GM12878 (cell line): ENCODE data around the gene SLF1. TPM values are rescaled to one million over a fixed set of nuclear protein-coding genes. Genes with fewer than 3 reads are reported as not detected.

Source experiments
- ATAC-seq: fragments of 200-7000 bp; cut with Tn5 transposase; 3 replicates; pipeline ENCODE4 v1.9.1; 2020; ENCODE audit warnings: mild to moderate bottlenecking, moderate library complexity
- BruUV-seq: library from RNA; stranded (reverse); fragments of 400-500 nt; replicated peaks from 2 replicates; lab custom pipeline; 2021; lab: Mats Ljungman, UMichigan
- CTCF ChIA-PET: fragments of 300-600 bp; sonication (Branson Sonifier 250); formaldehyde crosslinking; extraction: SDS; loops from one replicate; lab custom pipeline; 2021; ENCODE audit warnings: inconsistent platforms; lab: Yijun Ruan, JAX
- POLR2A ChIA-PET: fragments of 350-600 bp; formaldehyde crosslinking; extraction: SDS; loops from one replicate; lab custom pipeline; 2021; ENCODE audit warnings: inconsistent platforms; lab: Charles Lee
- RAD21 ChIA-PET: fragments of 300-600 bp; sonication (Branson Sonifier 250); formaldehyde crosslinking; loops from one replicate; lab custom pipeline; 2023; ENCODE audit warnings: antibody characterized with exemption; ENCODE audit not compliant: unreplicated experiment; lab: Charles Lee
- SMC1A ChIA-PET: fragments of 300-600 bp; sonication (Branson Sonifier 250); formaldehyde crosslinking; loops from one replicate; lab custom pipeline; 2023; ENCODE audit not compliant: unreplicated experiment, uncharacterized antibody; lab: Charles Lee
- DNase-seq: peaks from one replicate; pipeline ENCODE4 v3.0.0-alpha.2; 2011; ENCODE audit warnings: low read depth, low spot score
- FAIRE-seq: peaks from 3 replicates; lab custom pipeline; 2011; peaks lifted over from hg19 to GRCh38; lab: Jason Lieb, UNC
- H2AFZ ChIP-seq: 2 replicates; pipeline ENCODE4 v1.6.0; 2011; ENCODE audit warnings: low read depth, low read length, control low read depth; ENCODE audit not compliant: control insufficient read depth
- H3K27ac ChIP-seq: 2 replicates; pipeline ENCODE4 v1.5.1; 2011; ENCODE audit warnings: control low read depth; ENCODE audit not compliant: control insufficient read depth, insufficient read depth
- H3K27me3 ChIP-seq, 2 experiments: replicated peaks in 1 of 2; 2 replicates each; pipeline versions ENCODE4 v1.6.0 to v1.6.1; 2011; ENCODE audit warnings: low read length in 1 of 2; ENCODE audit not compliant: control insufficient read depth in 2 of 2, insufficient read depth in 2 of 2
- H3K36me3 ChIP-seq, 2 experiments: 2 replicates each; pipeline ENCODE4 v1.5.1; 2011; ENCODE audit warnings: low read length in 1 of 2; ENCODE audit not compliant: control insufficient read depth in 2 of 2, insufficient read depth in 2 of 2
- H3K4me1 ChIP-seq: 2 replicates; pipeline ENCODE4 v1.6.1; 2011; ENCODE audit warnings: mild to moderate bottlenecking, low read length, moderate library complexity, mixed read lengths; ENCODE audit not compliant: control insufficient read depth, insufficient read depth
- H3K4me2 ChIP-seq: 2 replicates; pipeline ENCODE4 v1.6.0; 2011; ENCODE audit warnings: control low read depth; ENCODE audit not compliant: control insufficient read depth, insufficient read depth
- H3K4me3 ChIP-seq: fragments of 200-600 bp; sonication (generic); 2 replicates; pipeline ENCODE4 v1.5.1; 2016
- H3K79me2 ChIP-seq: 2 replicates; pipeline ENCODE4 v1.6.0; 2011; ENCODE audit warnings: low read length; ENCODE audit not compliant: control insufficient read depth, insufficient read depth
- H3K9ac ChIP-seq: 2 replicates; pipeline ENCODE4 v1.8.0; 2011; ENCODE audit warnings: low read length, control low read depth, mixed read lengths; ENCODE audit not compliant: control insufficient read depth, insufficient read depth
- H3K9me3 ChIP-seq: replicated peaks from 3 replicates; pipeline ENCODE4 v1.5.1; 2011; ENCODE audit warnings: mild to moderate bottlenecking, low read length; ENCODE audit not compliant: control insufficient read depth, insufficient read depth
- H4K20me1 ChIP-seq: 2 replicates; pipeline ENCODE4 v1.6.0; 2011; ENCODE audit not compliant: control insufficient read depth, insufficient read depth
- CHD1 ChIP-seq: IDR thresholded peaks from 2 replicates; pipeline ENCODE4 v1.6.1; 2012; ENCODE audit warnings: low read depth, low read length, improper control_type of control experiment
- CREB1 ChIP-seq: IDR thresholded peaks from 2 replicates; pipeline ENCODE4 v1.6.1; 2012; ENCODE audit warnings: low read depth, mild to moderate bottlenecking, inconsistent platforms
- E2F4 ChIP-seq: IDR thresholded peaks from 2 replicates; pipeline ENCODE4 v1.6.1; 2012; ENCODE audit warnings: low read depth, low read length, improper control_type of control experiment
- EP300 ChIP-seq, 2 experiments: fragments of 150-350 bp in 1 of 2; IDR thresholded peaks; 2 replicates each; pipeline ENCODE4 v1.6.1; 2011 to 2012; ENCODE audit warnings: low read depth in 2 of 2, low read length in 2 of 2, borderline replicate concordance in 1 of 2, improper control_type of control experiment in 1 of 2, inconsistent platforms in 1 of 2; ENCODE audit not compliant: control insufficient read depth in 1 of 2
- ESRRA ChIP-seq: IDR thresholded peaks from 2 replicates; pipeline ENCODE4 v1.6.1; 2012; ENCODE audit warnings: mild to moderate bottlenecking, low read length, improper control_type of control experiment
- HSF1 ChIP-seq: fragments of 150-350 bp; IDR thresholded peaks from 2 replicates; pipeline ENCODE4 v1.6.1; 2014; ENCODE audit warnings: mild to moderate bottlenecking, low read depth, low read length
- JUND ChIP-seq: IDR thresholded peaks from 2 replicates; pipeline ENCODE4 v1.6.1; 2012; ENCODE audit warnings: low read depth, mild to moderate bottlenecking, low read length, improper control_type of control experiment, moderate library complexity
- MEF2A ChIP-seq: IDR thresholded peaks from 2 replicates; pipeline ENCODE4 v1.6.1; 2011; ENCODE audit warnings: low read depth, mild to moderate bottlenecking, low read length, moderate library complexity; ENCODE audit not compliant: insufficient read depth
- MYC ChIP-seq: IDR thresholded peaks from 2 replicates; pipeline ENCODE4 v1.6.1; 2011; ENCODE audit warnings: mild to moderate bottlenecking, low read length, moderate library complexity, inconsistent platforms; ENCODE audit not compliant: insufficient read depth, insufficient replicate concordance, insufficient read length, severe bottlenecking
- NFXL1 ChIP-seq: fragments of 450-650 bp; IDR thresholded peaks from 2 replicates; pipeline ENCODE4 v1.6.1; 2017; ENCODE audit warnings: antibody characterized with exemption, mild to moderate bottlenecking, borderline replicate concordance
- NFYB ChIP-seq: IDR thresholded peaks from 2 replicates; pipeline ENCODE4 v1.6.1; 2011; ENCODE audit warnings: low read depth, mild to moderate bottlenecking, low read length, improper control_type of control experiment, moderate library complexity; ENCODE audit not compliant: insufficient read depth
- PAX5 ChIP-seq: IDR thresholded peaks from 2 replicates; pipeline ENCODE4 v1.6.1; 2011; ENCODE audit warnings: low read depth, low read length, borderline replicate concordance
- SMAD1 ChIP-seq: fragments of 450-650 bp; IDR thresholded peaks from 2 replicates; pipeline ENCODE4 v1.6.1; 2018; ENCODE audit warnings: mild to moderate bottlenecking, low read depth; ENCODE audit not compliant: partially characterized antibody
- SMAD5 ChIP-seq: IDR thresholded peaks from 2 replicates; pipeline ENCODE4 v1.6.1; 2016; ENCODE audit warnings: antibody characterized with exemption, low read depth
- USF1 ChIP-seq: IDR thresholded peaks from 2 replicates; pipeline ENCODE4 v1.6.1; 2011; ENCODE audit warnings: borderline replicate concordance, low read depth, mild to moderate bottlenecking, moderate library complexity, mixed read lengths, low read length; ENCODE audit not compliant: insufficient read depth; ENCODE audit errors: extremely low read length
- ZBED1 ChIP-seq: IDR thresholded peaks from 2 replicates; pipeline ENCODE4 v1.6.1; 2016; ENCODE audit warnings: borderline replicate concordance
- ZNF24 ChIP-seq: fragments of 450-650 bp; IDR thresholded peaks from 2 replicates; pipeline ENCODE4 v1.6.1; 2017; ENCODE audit warnings: antibody characterized with exemption, mild to moderate bottlenecking
- WGBS: methylation state at CpG from one replicate; pipeline ENCODE4 v1.1.6; 2016; ENCODE audit warnings: low lambda C conversion rate; ENCODE audit not compliant: insufficient replicate concordance, insufficient coverage; ENCODE audit errors: missing lambda C conversion rate; 5-methylcytosine and 5-hydroxymethylcytosine counted together
- in situ Hi-C: fragments of 300-500 bp; cut with MboI; formaldehyde crosslinking; loops from 9 replicates; pipeline ENCODE4 v1.14.3; 2018; ENCODE audit warnings: mixed read lengths
- intact Hi-C: fragments of 100-400 bp; cut with micrococcal nuclease; formaldehyde crosslinking; loops from one replicate; pipeline ENCODE4 v1.14.2; 2022; ENCODE audit not compliant: unreplicated experiment
- polyA plus RNA-seq, 11 experiments: library from polyadenylated mRNA; depleted of rRNA in 4 of 11; unstranded in 6 of 11; stranded (reverse) in 5 of 11; fragments of >200 nt; fragmentation: Nextera tagmentation in 4 of 11; fragmentation: Illumina TruSeq in 1 of 11; extraction: Ambion mirVana in 4 of 11; extraction: Trizol in 1 of 11; gene quantifications; 1 replicate in 1 of 11; 2 replicates in 10 of 11; pipeline versions ENCODE4 v1.2.1 to v1.2.3, GENCODE V29; 2011 to 2016; ENCODE audit warnings: inconsistent platforms in 2 of 11, missing spikeins in 2 of 11, low read depth in 1 of 11
- total RNA-seq, 4 experiments: library from RNA; depleted of rRNA in 3 of 4; stranded (reverse); fragments of >200 nt in 3 of 4; fragmentation: Illumina TruSeq in 1 of 4; extraction: Trizol in 1 of 4; gene quantifications; 2 replicates each; pipeline versions ENCODE4 v1.2.1 to v1.2.3, GENCODE V29; 2013 to 2021

SLF1 gene
- total and polyA plus RNA-seq, 10 of the 15 experiments (the other 5 are each of a cell fraction or from before 2014, with no cell fraction given) = 8.1 to 27.0 (median 13.4) TPM

GRCh38 chr5:94661086-94661485 lies 42.6 kb downstream of the SLF1 start (continued):
- no peak for TF ChIP-seq EP300 (IDR thresholded peaks at IDR 0.05; ENCODE audit: borderline replicate concordance in 1 of 2, control insufficient read depth in 1 of 2, low read depth in 2 of 2, low read length in 2 of 2)

GRCh38 chr5:94667937-94668336 lies 49.5 kb downstream of the SLF1 start:
- H3K4me3 ChIP-seq = no peak overlapping the region
- no peaks in the 10 kb centered on the region for H3K79me2 ChIP-seq
- no peak for DNase-seq
- TF ChIP-seq CHD1 (no peak), JUND (no peak), ZBED1 (no peak), HSF1 (no peak), MYC (no peak), NFXL1 (no peak), PAX5 (no peak), E2F4 (no peak), ESRRA (no peak), ZNF24 (no peak), SMAD5 (no peak), MEF2A (no peak), CREB1 (no peak), USF1 (no peak), NFYB (no peak), SMAD1 (no peak)
- POLR2A ChIA-PET = no interaction called here
- H3K9me3 ChIP-seq = no peaks in the 10 kb centered on the region
- H2AFZ ChIP-seq = no peak overlapping the region
- H3K9ac ChIP-seq = no peak overlapping the region
- BruUV-seq = no TSS peak
- FAIRE-seq = no peak
- H3K36me3 ChIP-seq = no peaks in the 10 kb centered on the region; a peak in 2 of 4 replicates
- no peak for ATAC-seq
- SMC1A ChIA-PET = interaction anchor here (0.6 to 1.4 kb wide), 3 partner anchors 18 to 143 kb away, joined by 3 to 5 read pairs (median 4); no protein-coding TSS in a partner anchor
- H3K4me2 ChIP-seq = no peak overlapping the region
- no peak overlapping the region for H3K27ac ChIP-seq
- H3K27me3 ChIP-seq = no peaks in the 10 kb centered on the region
- WGBS = 88% methylated on average over 3 of the region's 3 CpGs
- CTCF ChIA-PET = interaction anchor here (0.6 to 1.6 kb wide), 5 partner anchors 16 to 240 kb away, joined by 3 to 5 read pairs (median 3); no protein-coding TSS in a partner anchor
- H3K4me1 ChIP-seq = no peaks in the 10 kb centered on the region
- RAD21 ChIA-PET = interaction anchor here (0.8 kb wide), 1 partner anchor 70 kb away, joined by 3 read pairs; no protein-coding TSS in a partner anchor
- in situ Hi-C loops = no loop called here
- intact Hi-C loops = no loop called here
- no peaks in the 10 kb centered on the region for H4K20me1 ChIP-seq
